CD14-positive monocyte (primary cell): ENCODE results near the gene NKG7. TPM values are rescaled to one million over a fixed set of nuclear protein-coding genes. Genes with fewer than 3 reads are reported as not detected.

Source experiments
- DNase-seq, 3 donors: peaks; one replicate each; pipeline ENCODE4 v3.0.0-alpha.2; 2011 to 2022
- H2AFZ ChIP-seq: 2 replicates; pipeline ENCODE4 v1.6.0; 2012; ENCODE audit warnings: mild to moderate bottlenecking, low read depth, low read length, inconsistent platforms; ENCODE audit not compliant: insufficient read depth, poor library complexity, severe bottlenecking
- H3K27ac ChIP-seq, 2 donors: 1 replicate in 1 of 2; 2 replicates in 1 of 2; pipeline ENCODE4 v1.5.1; 2012 to 2013; ENCODE audit warnings: low read length in 2 of 2, control low read depth in 1 of 2, inconsistent platforms in 1 of 2, low read depth in 1 of 2, mild to moderate bottlenecking in 1 of 2
- H3K27me3 ChIP-seq, 2 donors: one replicate each; pipeline versions ENCODE4 v1.6.0 to v1.6.1; 2011 to 2013; ENCODE audit warnings: low read length in 2 of 2; ENCODE audit not compliant: control insufficient read depth in 2 of 2, insufficient read depth in 2 of 2
- H3K36me3 ChIP-seq, 2 donors: replicated peaks in 1 of 2; 1 replicate in 1 of 2; 2 replicates in 1 of 2; pipeline versions ENCODE4 v1.5.1 to v1.6.1; 2012 to 2013; ENCODE audit warnings: low read length in 2 of 2, control low read depth in 1 of 2, inconsistent platforms in 1 of 2, mild to moderate bottlenecking in 1 of 2; ENCODE audit not compliant: insufficient read depth in 2 of 2, control insufficient read depth in 1 of 2
- H3K4me1 ChIP-seq, 2 donors: 1 replicate in 1 of 2; 2 replicates in 1 of 2; pipeline versions ENCODE4 v1.5.1 to v1.6.1; 2012 to 2013; ENCODE audit warnings: low read length in 2 of 2, control low read depth in 1 of 2, inconsistent platforms in 1 of 2, mild to moderate bottlenecking in 1 of 2, moderate library complexity in 1 of 2; ENCODE audit not compliant: insufficient read depth in 2 of 2, control insufficient read depth in 1 of 2
- H3K4me2 ChIP-seq: replicated peaks from 2 replicates; pipeline ENCODE3; 2012; ENCODE audit warnings: low read length, moderate library complexity, mild to moderate bottlenecking; ENCODE audit not compliant: poor library complexity, severe bottlenecking; ENCODE audit errors: extremely low read depth
- H3K4me3 ChIP-seq, 3 experiments: fragments of 200-600 bp in 1 of 3; sonication (generic) in 1 of 3; replicated peaks in 1 of 3; 1 replicate in 2 of 3; 2 replicates in 1 of 3; pipeline ENCODE4 v1.5.1; 2011 to 2013; ENCODE audit warnings: low read length in 3 of 3, mild to moderate bottlenecking in 3 of 3, control low read depth in 2 of 3, low read depth in 2 of 3, inconsistent platforms in 1 of 3, moderate library complexity in 1 of 3
- H3K79me2 ChIP-seq: 2 replicates; pipeline ENCODE4 v1.6.0; 2012; ENCODE audit warnings: mild to moderate bottlenecking, control low read depth, inconsistent platforms, low read length, moderate library complexity; ENCODE audit not compliant: insufficient read depth
- H3K9ac ChIP-seq: 2 replicates; pipeline ENCODE4 v1.6.0; 2017; ENCODE audit warnings: low read length, mild to moderate bottlenecking; ENCODE audit not compliant: insufficient read depth, poor library complexity, severe bottlenecking
- H3K9me3 ChIP-seq, 2 donors: replicated peaks in 1 of 2; 1 replicate in 1 of 2; 2 replicates in 1 of 2; pipeline versions ENCODE4 v1.5.1 to v1.6.1; 2012 to 2013; ENCODE audit warnings: low read length in 2 of 2, control low read depth in 1 of 2; ENCODE audit not compliant: control insufficient read depth in 1 of 2, insufficient read depth in 1 of 2
- H4K20me1 ChIP-seq: 2 replicates; pipeline ENCODE4 v1.6.0; 2012; ENCODE audit warnings: mild to moderate bottlenecking, low read length, control low read depth, moderate library complexity; ENCODE audit not compliant: insufficient read depth
- H3K27ac Mint-ChIP-seq, 7 donors: one replicate each; pipeline ENCODE4 v1.8.0; 2020; ENCODE audit warnings: mild to moderate bottlenecking in 7 of 7, mixed read lengths in 7 of 7, moderate library complexity in 6 of 7, inconsistent platforms in 2 of 7
- H3K27me3 Mint-ChIP-seq, 3 donors: one replicate each; pipeline ENCODE4 v1.8.0; 2021 to 2022; ENCODE audit warnings: low read depth in 3 of 3, mild to moderate bottlenecking in 3 of 3, mixed read lengths in 3 of 3, moderate library complexity in 3 of 3, inconsistent platforms in 1 of 3
- H3K36me3 Mint-ChIP-seq, 2 donors: one replicate each; pipeline ENCODE4 v1.8.0; 2020; ENCODE audit warnings: mixed read lengths in 2 of 2, inconsistent platforms in 1 of 2, mild to moderate bottlenecking in 1 of 2
- H3K4me1 Mint-ChIP-seq: one replicate; pipeline ENCODE4 v1.8.0; 2020; ENCODE audit warnings: mild to moderate bottlenecking, mixed read lengths
- H3K4me3 Mint-ChIP-seq, 2 donors: one replicate each; pipeline ENCODE4 v1.8.0; 2020; ENCODE audit warnings: mild to moderate bottlenecking in 2 of 2, mixed read lengths in 2 of 2, moderate library complexity in 1 of 2
- H3K9me3 Mint-ChIP-seq, 7 donors: one replicate each; pipeline ENCODE4 v1.8.0; 2020 to 2022; ENCODE audit warnings: mixed read lengths in 7 of 7, mild to moderate bottlenecking in 6 of 7, moderate library complexity in 6 of 7, inconsistent platforms in 2 of 7
- CTCF ChIP-seq: fragments of 200-600 bp; IDR thresholded peaks from one replicate; pipeline ENCODE4 v1.8.0; 2022; ENCODE audit warnings: antibody characterized with exemption, mild to moderate bottlenecking
- WGBS: methylation state at CpG from one replicate; pipeline ENCODE4 v1.1.5; 2013; ENCODE audit warnings: missing lambda C conversion rate; ENCODE audit not compliant: insufficient coverage; 5-methylcytosine and 5-hydroxymethylcytosine counted together
- intact Hi-C, 2 donors: fragments of 100-400 bp; cut with micrococcal nuclease; formaldehyde crosslinking; loops; one replicate each; pipeline versions ENCODE4 v1.15.0 to v1.15.1; 2023
- polyA plus RNA-seq, 3 donors: library from polyadenylated mRNA; depleted of rRNA in 1 of 3; unstranded in 2 of 3; stranded (reverse) in 1 of 3; fragments of 300-500 nt in 2 of 3; fragments of >200 nt in 1 of 3; fragmentation: Illumina TruSeq in 2 of 3; gene quantifications; 1 replicate in 2 of 3; 2 replicates in 1 of 3; pipeline ENCODE4 v1.2.3, GENCODE V29; 2012 to 2021

NKG7 gene
- polyA plus RNA-seq, 3 donors, result 11.1 to 19.9 (median 16.4) TPM

GRCh38 chr19:51325161-51325976 lies 47.1 kb downstream of the NKG7 start:
- no peaks in the 10 kb centered on the region for H3K79me2 ChIP-seq
- peaks cover 28% of the 10 kb centered on the region for H3K4me1 Mint-ChIP-seq
- H3K4me1 ChIP-seq, result peaks cover 13 to 28% of the 10 kb centered on the region in 2 donors
- H3K9ac ChIP-seq, result no peak overlapping the region
- H3K27ac Mint-ChIP-seq, result peak overlapping the region in 3 of 7 donors; percentile 62 to 68 (median 65)
- intact Hi-C loops, result loop anchor here in 1 of 2 donors (5.0 kb wide), 1 partner anchor 42 kb away; the partner anchor contains the start of genes CLDND2 and ETFB
- peaks cover 2% of the 10 kb centered on the region in 2 donors for H3K36me3 Mint-ChIP-seq
- no peak overlapping the region for H3K4me2 ChIP-seq
- H3K27me3 Mint-ChIP-seq, result peaks cover 45 to 65% (median 50%) of the 10 kb centered on the region in 3 donors
- H3K4me3 Mint-ChIP-seq, result peak overlapping the region in 1 of 2 donors; percentile 73
- H3K27me3 ChIP-seq, result peaks cover 12 to 42% of the 10 kb centered on the region in 2 donors
- DNase-seq, result peak; percentile 34 to 72 (median 52)
- H3K36me3 ChIP-seq, result no peaks in the 10 kb centered on the region
- no peaks in the 10 kb centered on the region for H3K9me3 ChIP-seq
- peaks cover 0 to 19% (median 4%) of the 10 kb centered on the region in 7 donors for H3K9me3 Mint-ChIP-seq
- H3K27ac ChIP-seq, result no peak overlapping the region
- WGBS, result 63% methylated on average over 24 of the region's 26 CpGs
- H2AFZ ChIP-seq, result no peak overlapping the region
- H3K4me3 ChIP-seq, result no peak overlapping the region
- no peaks in the 10 kb centered on the region for H4K20me1 ChIP-seq
- TF ChIP-seq CTCF, result no peak

GRCh38 chr19:51324167-51324481 lies 48.3 kb downstream of the NKG7 start:
- Mint-ChIP-seq H3K4me3 (peak overlapping the region in 1 of 2 donors; percentile 10), H3K9me3 (peaks cover 0 to 19% (median 3%) of the 10 kb centered on the region in 7 donors), H3K36me3 (peaks cover 2% of the 10 kb centered on the region in 2 donors), H3K4me1 (peaks cover 28% of the 10 kb centered on the region), H3K27me3 (peaks cover 46 to 62% (median 55%) of the 10 kb centered on the region in 3 donors), H3K27ac (peak overlapping the region in 2 of 7 donors; percentile 6 to 19)
- Histone ChIP-seq H3K27ac (no peak overlapping the region), H3K79me2 (no peaks in the 10 kb centered on the region), H3K9me3 (no peaks in the 10 kb centered on the region), H3K4me3 (no peak overlapping the region), H3K36me3 (no peaks in the 10 kb centered on the region), H2AFZ (no peak overlapping the region), H3K4me2 (no peak overlapping the region), H3K4me1 (peaks cover 13 to 28% of the 10 kb centered on the region in 2 donors), H3K9ac (no peak overlapping the region), H4K20me1 (no peaks in the 10 kb centered on the region), H3K27me3 (peaks cover 12 to 42% of the 10 kb centered on the region in 2 donors)
- 79% methylated on average over 6 of the region's 6 CpGs for WGBS
- intact Hi-C loops, result no loop called here
- DNase-seq, result no peak
- TF ChIP-seq CTCF, result no peak
